HG02981 (cell line): ENCODE data around the gene TBC1D20.
"Not testable (repeated sequence)": the region's sequence is repeated elsewhere in the genome, so short reads cannot be mapped to it uniquely, and the experiment has no call there.

Experiments used
- ATAC-seq: cut with Tn5 transposase; IDR thresholded peaks from one replicate; pipeline ENCODE4 v1.9.1; 2021; ENCODE audit warnings: mild to moderate bottlenecking, moderate library complexity; ENCODE audit not compliant: unreplicated experiment

Gene TBC1D20, protein sequence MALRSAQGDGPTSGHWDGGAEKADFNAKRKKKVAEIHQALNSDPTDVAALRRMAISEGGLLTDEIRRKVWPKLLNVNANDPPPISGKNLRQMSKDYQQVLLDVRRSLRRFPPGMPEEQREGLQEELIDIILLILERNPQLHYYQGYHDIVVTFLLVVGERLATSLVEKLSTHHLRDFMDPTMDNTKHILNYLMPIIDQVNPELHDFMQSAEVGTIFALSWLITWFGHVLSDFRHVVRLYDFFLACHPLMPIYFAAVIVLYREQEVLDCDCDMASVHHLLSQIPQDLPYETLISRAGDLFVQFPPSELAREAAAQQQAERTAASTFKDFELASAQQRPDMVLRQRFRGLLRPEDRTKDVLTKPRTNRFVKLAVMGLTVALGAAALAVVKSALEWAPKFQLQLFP

DNA sequence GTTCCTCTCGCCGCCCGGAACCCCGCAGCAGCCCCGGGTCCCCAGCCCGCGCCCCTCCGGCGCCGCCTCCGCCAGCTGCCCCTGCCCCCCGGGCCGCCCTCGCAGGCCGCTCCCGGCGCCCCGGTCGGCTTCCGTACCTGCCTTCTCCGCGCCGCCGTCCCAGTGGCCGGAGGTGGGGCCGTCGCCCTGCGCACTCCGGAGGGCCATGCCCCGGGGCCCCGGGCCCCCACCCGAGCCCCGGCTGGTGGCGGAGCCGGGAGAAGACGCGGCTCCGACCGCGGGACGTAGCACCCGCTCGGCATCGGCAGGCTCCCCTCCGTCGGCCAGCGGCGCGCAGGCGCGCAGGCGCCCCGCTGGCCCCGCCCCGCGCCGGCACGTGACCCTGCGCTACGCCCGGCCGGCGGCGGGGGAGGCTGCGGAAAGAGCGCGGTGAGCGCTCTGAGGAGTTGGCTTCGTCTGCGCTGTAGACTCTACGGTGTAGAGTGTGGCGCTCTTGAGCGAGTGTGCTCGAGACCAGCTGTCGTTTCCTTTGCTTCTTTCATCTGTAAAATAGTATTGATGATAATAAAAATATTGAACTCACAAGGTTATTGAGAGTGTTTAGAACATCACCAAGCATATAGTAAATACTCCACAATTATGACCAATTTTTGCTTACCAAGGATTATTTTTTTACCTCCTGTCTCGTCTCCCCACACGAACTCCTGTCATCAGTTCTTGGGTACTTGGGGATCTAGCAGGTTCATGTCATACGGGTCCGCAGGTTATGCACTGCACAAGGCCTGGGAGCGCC lies at the start of gene TBC1D20:
TSS of gene TBC1D20 (minus strand) at position 335 of the 793 bp plus-strand sequence. CDS start at position 207, 128 bp downstream.
- ATAC-seq: peak; percentile 92

DNA sequence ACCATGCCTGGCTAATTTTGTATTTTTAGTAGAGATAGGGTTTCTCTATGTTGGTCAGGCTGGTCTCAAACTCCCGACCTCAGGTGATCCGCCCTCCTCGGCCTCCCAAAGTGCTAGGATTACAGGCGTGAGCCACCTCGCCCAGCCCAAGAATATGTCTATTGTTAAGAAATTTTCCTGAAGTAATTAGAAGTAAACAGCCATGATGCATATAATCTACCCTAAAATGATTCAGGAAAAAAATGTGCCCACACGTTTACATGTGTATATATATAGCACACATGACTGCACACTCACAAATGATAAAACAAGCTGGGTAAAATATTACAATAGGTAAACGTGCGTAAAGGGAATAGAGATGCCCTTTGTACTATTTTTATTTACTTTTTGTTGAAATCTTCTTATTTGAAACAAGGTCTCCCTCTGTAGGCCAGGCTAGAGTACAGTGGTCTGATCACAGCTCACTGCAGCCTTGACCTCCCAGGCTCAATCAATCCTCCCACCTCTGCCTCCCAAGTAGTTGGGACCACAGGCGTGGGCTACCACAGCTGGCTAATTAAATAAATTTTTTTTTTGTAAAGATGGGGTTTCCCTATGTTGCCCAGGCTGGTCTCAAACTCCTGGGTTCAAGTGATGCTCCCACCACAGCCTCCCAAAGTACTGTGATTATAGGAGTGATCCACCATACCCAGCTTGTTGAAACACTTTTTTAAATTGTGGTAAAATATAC lies 48.2 kb upstream of the TBC1D20 start:
- ATAC-seq: not testable (repeated sequence)

DNA sequence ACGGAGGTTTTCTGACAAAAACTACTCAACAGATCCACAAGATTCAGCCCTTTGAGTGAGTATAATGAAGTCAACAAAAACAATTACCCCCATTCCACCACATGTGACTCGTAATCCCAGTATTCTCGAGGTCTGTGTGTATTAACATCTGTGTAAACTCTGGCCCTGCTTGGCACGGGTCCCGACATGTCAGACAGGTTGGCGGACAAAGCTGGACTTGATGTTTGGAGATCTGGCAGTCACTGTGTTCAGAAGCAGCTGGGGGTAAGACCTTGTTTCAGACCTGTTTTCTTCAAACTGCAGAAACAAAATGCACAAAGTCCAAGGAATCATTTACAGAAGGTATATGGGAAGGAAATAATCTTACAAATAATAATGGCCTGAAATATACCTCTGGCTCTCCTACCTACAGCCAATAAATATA lies 46.0 kb upstream of the TBC1D20 start:
- not testable (repeated sequence) for ATAC-seq

DNA sequence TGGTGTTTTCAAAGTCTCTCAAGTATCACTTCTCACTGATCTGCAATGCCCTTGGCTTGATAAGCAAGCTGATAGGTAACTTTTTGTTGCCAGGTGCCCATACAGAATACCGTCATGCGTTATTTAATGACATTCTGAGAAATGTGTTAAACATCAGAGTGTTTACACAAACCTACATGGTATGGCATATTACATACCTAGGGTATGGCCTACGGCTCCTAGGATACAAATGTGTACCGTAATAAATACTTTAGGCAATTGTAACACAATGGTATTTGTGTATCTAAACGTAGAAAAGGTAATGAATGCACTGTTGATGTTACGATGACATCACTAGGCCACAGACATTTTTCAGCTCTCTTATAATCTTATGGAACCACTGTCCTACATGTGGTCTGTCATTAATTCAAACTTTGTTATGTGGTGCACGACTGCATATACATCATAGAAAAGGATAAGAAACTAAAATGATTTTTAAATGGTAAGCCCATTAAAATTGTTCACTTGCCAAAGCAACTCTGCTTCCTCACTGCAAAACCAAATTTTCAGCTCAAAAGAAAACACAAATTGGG lies 45.5 kb upstream of the TBC1D20 start:
- ATAC-seq: no peak

DNA sequence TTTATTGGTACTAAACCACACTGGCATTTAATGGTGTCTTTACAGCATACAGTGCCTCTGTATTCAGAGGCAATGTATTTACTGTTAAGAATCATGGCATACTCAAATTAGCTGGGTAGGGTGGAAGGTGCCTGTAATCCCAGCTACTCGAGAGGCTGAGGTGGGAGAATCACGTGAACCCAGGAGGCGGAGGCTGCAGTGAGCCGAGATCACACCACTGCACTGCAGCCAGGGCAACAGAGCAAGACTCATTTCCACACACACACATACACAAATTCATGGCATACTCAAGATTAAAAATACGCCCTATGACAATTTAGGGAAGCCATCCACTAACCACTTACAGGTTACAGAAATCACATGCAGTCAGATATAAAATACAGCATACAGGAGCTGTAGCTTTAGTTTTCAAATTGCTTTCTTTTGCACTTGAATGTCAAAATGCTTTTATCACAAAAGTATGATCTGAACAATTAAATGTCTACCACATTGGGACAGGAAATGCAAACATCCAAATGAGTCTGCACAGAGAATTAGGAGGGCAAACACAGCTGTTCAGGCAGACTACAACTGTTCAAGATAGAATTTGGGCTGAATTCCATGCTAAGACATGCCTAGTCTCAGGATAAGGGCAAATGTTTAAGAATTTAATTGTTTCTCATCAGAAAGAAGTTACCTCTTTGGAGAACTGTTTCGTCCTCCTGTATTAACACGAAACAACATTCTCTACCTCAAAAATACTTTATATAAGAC lies 44.8 kb upstream of the TBC1D20 start:
- no peak for ATAC-seq

DNA sequence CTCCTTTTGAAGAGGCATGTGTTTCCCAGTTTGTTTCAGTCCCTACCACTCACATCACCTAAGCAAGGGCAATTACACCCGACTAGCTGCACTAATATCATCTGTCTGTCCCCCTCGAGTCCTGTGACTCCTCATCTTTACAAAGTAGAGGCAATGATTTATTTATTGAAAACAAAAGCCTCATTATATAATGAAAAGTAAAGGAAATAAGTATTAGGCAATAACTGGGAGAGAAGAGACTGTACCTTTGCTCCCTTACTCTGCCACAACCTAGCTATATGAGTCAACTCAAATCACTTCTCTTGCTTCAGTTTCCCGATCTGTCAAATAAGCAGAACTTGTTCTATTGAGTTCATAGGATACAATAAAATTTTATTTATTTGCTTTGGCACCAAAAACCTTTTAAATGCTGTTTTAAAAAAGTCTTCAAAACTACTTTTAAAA lies 42.3 kb upstream of the TBC1D20 start:
- ATAC-seq: no peak

DNA sequence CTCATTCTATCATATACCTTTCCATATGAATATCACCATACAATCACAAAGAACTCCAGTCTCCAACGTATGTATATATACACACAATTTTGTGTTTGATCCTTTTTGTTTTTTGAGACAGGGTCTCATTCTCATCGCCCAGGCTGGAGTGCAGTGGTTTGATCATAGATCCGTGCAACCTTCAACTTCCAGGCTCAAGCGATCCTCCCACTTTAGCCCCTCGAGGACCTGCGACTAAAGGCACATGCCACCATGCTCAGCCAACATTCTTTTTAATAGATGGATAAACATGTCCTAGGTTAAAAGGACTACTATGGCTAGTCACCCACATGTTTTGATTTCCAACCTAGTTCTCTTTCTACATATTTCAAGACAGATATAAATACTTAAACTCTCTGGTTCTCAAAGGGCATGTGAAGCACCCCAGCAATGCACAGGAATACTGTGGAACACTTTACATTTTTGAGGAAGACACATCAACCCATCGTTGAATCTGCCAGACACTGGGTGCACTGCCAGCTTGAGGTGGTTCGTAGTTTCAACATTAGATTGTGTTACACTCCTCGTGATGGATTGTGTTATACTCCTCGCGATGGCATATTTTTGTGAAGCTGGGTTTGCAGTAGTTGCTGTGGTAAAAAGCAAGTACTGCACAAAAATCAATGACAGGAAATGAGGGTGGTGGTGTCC lies 40.9 kb upstream of the TBC1D20 start:
- ATAC-seq: no peak

DNA sequence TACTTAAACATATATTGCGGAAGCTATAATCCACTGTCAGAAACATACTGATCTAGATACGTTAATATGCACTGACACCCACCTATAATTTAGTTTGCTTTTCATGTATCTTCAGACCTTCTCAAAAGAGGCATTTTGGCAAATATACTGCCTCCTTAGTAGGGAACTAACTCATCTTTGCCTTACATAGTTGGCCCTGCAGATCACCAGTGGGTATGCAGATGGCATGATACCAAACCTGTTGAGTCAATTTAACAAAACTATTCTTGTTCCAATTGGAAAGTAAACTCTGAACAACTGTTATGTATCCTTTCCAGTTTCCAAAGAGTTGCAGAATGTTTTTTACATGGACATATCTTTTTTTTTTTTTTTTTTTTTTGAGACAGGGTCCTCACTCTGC lies 35.6 kb upstream of the TBC1D20 start:
- no peak for ATAC-seq

DNA sequence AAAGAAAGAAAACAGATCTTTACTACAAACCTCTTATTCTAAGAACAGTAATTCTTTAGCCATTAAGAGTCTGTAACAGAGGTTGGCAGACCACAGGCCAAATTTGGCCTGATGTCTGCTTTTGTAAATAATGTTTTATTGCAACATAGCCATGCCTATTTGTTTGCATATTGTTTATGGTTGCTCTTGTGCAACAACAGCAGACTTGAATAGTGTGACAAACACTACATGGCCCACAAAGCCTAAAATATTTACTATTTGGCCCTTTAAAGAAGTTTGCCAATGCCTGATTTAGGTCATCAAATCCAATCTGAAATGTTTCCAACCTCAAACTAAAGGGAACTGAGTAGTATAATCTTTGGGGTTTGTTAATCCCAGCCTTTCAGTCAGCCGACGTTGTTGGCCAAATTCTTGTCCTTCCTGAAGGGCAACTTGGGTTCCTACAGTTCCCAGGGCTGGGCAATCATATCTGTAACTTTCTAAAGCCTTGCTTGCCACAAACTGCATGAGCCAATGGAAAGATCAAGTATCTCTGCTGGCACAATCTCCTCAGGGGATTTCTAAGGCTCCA lies 33.9 kb upstream of the TBC1D20 start:
- no peak for ATAC-seq

DNA sequence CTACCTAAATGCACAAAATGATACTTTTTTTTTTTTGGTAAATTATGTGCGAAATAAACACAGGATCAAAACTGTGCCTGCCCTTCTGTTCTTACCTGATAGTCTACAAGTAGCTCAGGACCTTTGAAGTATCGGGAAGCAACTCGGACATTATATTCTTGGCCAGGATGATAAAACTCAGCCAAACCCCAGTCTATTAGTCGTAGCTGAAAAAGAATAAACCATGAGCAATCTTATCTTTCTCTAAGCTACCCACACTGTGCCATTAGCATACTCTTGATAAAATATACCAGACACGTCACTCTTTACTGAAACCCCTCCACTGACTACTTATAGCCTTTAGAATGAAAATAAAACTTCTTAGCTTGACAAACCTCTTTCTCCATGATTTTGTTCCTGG lies 29.8 kb upstream of the TBC1D20 start:
- ATAC-seq: no peak

DNA sequence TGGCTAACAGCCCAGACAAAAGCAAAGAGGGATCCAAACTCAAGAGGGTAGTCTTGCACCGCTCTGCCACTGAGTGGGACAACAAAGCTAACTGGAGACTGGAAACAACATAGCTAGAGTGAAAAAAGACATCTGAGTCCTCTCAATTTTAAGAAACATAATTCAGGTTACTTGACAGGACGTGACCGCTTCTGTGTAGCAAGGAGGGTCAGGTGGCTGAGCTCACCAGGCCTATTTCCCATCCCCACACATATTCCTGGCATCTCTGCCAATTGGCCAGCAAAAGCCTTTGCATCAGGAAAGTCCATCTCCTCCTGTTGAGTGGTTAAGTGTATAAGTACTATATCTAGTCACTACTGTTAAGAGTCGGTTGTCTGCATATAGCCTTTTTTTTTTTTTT lies 25.3 kb upstream of the TBC1D20 start:
- no peak for ATAC-seq

DNA sequence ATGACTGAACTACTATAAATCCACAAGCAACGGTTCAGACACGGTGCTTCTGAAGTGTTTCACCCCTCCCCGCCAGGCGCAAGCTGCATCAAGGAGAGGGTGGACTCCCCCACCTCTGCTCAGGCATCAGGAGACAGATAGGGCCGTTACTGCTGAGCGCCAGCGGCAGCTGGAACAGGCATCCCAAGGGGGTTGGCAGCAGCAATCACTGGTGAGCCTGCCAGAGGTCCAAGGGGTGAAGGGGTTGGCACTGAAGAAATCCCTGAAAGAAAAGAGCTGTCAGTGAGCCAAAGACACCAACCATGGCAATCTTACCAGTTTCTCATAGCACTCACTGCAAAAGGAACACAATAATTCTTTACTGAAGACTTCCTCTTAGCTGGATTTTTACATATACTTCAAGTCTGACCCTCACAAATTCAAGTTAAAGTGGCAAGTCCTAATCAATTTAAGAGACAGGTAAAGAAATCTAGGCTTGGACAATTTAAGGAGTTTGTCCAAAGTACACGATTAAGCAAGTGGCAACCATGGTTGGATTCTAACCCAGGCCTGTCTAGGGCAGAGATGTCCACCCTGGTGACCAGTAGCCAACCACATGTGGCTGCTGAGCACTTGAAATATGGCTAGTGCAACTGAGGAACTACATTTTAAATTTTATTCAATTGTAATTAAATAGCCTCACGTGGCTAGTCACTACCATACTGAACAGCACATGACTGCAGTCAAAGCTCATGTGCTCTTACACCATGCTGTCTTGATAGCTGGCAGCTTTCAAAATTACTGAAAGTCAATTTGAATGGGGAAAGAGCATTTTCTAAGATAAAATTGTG lies 21.7 kb upstream of the TBC1D20 start:
- ATAC-seq: no peak

DNA sequence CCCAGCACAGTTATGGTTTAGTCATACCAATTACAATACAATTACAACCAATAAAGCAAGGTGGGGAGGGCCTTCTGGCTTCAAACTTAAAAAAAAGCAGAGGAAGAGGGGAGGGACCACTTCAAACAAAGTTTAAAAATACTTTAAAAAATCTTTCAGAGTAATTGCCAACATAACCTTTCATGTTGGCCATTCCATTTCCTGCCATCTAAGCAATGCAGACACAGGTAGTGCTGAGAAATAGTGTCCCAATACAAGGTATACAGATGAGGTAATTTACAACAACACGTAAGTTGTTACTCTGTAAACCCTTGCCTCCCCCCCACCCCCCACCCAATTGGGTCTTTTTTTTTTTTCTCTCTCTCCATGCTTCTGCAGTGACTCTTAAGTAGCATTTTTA lies 18.8 kb upstream of the TBC1D20 start:
- no peak for ATAC-seq

DNA sequence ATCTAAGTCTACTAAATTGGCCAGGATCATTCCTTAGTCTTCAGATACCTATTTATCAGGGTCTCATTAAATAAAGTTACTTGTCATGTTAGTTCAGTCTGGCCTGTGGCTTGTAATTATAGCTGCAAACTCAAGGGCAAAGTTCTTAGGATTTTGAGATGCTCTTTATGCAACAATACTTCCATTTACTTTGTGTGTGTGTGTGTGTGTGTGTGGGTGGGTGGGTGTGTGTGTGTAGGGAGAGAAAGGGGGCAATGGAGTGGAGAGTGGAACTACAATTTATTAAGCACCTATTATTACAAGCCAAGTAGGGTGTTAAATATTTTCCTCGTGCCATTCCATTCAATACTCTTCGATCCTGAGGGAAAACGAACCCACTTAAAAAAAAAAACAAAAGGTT lies 17.7 kb upstream of the TBC1D20 start:
- ATAC-seq: no peak

DNA sequence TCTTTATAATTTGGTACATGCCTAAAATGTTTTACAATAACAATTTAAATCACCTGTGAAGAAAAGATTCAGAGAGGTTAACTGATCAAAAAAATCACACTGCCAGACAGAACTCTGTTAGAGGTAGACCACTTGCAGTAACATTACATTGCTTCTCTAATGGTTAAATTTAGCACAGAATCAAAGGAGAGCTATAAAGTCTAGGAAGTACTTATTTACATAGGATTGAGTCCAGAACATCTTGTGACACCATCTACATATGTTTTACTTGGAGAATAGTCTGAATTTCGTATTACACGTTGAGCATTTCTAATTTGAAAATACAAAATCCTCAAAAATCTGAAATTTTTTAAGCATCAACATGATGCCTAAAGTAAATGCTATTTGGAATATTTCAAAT lies 17.2 kb upstream of the TBC1D20 start:
- no peak for ATAC-seq

DNA sequence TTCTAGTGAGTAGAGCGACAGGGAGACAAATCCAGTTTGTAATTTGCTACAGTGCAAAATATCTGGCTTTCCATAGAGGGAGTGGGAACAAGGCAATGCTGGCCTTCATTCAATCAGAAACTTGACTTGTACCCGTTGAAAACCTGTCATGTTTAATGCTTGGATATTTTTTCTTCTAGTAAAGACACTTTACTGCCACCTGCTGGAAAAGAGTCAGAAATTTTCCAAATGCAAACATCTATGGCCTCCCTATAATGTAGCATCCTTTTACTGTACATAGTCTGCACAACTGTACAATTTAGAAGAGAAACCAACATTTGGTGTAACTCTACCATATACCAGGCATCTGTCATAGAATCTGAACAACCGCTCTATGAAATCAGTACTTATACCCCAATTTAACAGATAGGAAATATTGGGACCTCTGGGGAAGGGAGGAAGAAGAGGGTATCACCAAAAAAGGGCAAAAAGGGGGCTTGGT lies 16.7 kb upstream of the TBC1D20 start:
- ATAC-seq: no peak

DNA sequence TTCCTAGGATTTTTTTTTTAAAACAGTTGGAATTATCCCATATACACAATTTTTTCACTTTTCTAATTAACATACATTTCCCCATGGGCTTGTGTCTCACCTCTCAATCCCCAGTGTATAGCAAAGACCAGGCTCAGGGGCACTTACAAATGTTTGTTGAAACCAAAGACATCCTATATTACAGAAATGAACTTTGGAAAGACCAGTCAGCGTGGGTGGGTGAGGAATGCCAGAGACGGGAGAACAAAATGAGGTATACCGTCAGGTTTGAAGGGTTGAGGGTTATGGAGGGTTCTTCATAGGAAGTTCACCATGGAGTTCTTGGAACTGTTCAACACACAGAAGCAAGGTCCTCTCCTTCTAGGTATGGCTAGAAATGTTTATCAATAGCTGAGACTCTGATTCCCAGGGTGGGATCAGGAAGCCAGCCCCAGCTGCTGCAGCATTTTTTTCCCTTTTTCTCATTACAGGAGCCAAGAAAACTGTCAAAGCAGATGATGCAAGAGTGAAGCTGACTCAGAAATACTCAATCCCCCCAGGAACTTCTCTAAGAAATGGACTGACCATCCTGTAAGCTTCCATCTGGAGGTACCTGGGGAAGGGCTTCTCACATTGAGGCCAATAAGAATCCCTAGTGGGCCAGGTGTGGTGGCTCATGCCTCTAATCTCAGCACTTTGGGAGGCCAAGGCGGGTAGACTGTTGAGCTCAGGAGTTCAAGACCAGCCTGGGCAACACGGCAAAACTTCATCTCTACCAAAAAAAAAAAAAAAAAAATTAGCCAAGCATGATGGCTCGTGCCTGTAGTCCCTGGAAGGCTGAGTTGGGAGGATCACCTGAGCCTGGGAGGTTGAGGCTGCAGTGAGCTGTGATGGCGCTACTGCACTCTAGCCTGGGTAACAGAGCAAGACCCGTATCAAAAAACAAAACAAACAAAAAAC lies 15.9 kb upstream of the TBC1D20 start:
- ATAC-seq: no peak
